Activated naive CD4-positive, alpha-beta T cell treated with anti-CD3 and anti-CD28 coated beads for 36 hours (primary cell): ENCODE results near the gene RHOU. TPM values are rescaled to one million over a fixed set of nuclear protein-coding genes. Genes with fewer than 3 reads are reported as not detected.
A peak's percentile ranks its signal among the peaks of the same experiment; 100 is the strongest.

Experiments
- CTCF ChIA-PET: fragments of 350-600 bp; sonication (Branson Sonifier 250); formaldehyde crosslinking; loops from one replicate; lab custom pipeline; 2021; ENCODE audit warnings: antibody characterized with exemption; lab: Charles Lee
- DNase-seq: peaks from one replicate; pipeline ENCODE4 v3.0.0-alpha.2; 2020
- H3K27ac Mint-ChIP-seq: one replicate; pipeline ENCODE4 v1.8.0; 2021; ENCODE audit warnings: mild to moderate bottlenecking, mixed read lengths
- H3K27me3 Mint-ChIP-seq: one replicate; pipeline ENCODE4 v1.8.0; 2021; ENCODE audit warnings: low read depth, mixed read lengths
- H3K36me3 Mint-ChIP-seq: one replicate; pipeline ENCODE4 v1.8.0; 2021; ENCODE audit warnings: low read depth, mixed read lengths
- H3K4me1 Mint-ChIP-seq: one replicate; pipeline ENCODE4 v1.8.0; 2021; ENCODE audit warnings: low read depth, mixed read lengths
- H3K4me3 Mint-ChIP-seq: one replicate; pipeline ENCODE4 v1.8.0; 2021; ENCODE audit warnings: mild to moderate bottlenecking, moderate library complexity, mixed read lengths
- H3K9me3 Mint-ChIP-seq: one replicate; pipeline ENCODE4 v1.8.0; 2021; ENCODE audit warnings: mixed read lengths
- intact Hi-C: fragments of 100-400 bp; cut with micrococcal nuclease; formaldehyde crosslinking; loops from one replicate; pipeline ENCODE4 v1.15.1; 2023
- total RNA-seq, 2 experiments: library from RNA; stranded (reverse); gene quantifications; one replicate each; pipeline ENCODE4 v1.2.3, GENCODE V29; 2021

Gene RHOU
- total RNA-seq, 2 experiments from 2014 or later, result 0.17 to 0.35 TPM

DNA sequence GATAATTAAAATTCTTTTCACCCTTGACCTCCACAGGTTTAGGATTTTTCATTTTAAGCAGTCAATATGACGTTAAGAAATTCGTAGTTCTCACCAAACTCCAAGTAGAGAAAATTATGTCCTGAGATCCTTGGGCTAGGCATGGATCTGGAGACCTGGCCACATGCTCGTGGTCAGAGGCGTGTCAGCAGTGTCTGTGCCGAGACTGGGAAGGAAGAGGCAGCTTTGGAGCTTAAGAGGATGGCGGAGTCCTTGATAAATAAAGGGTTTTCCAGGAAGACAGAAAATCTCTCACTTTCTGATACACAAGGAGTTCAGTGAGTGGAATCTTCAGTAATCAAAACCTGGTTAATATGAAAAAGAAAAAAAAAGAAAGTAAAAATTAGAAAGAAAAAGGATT lies 17.0 kb downstream of the RHOU start:
- H3K27ac Mint-ChIP-seq, result no peak overlapping the region
- peaks cover 25% of the 10 kb centered on the region for H3K27me3 Mint-ChIP-seq
- intact Hi-C loops, result loop anchor here (5.0 kb wide), 1 partner anchor 40 kb away; no protein-coding TSS in a partner anchor
- peaks cover 11% of the 10 kb centered on the region for H3K4me1 Mint-ChIP-seq
- CTCF ChIA-PET, result interaction anchor here (1.1 to 1.7 kb wide), 4 partner anchors 13 to 476 kb away, joined by 3 to 4 read pairs (median 3); partner anchors contain the start of gene RHOU
- H3K9me3 Mint-ChIP-seq, result no peaks in the 10 kb centered on the region
- peaks cover 1% of the 10 kb centered on the region for H3K36me3 Mint-ChIP-seq
- H3K4me3 Mint-ChIP-seq, result no peak overlapping the region
- DNase-seq, result no peak

DNA sequence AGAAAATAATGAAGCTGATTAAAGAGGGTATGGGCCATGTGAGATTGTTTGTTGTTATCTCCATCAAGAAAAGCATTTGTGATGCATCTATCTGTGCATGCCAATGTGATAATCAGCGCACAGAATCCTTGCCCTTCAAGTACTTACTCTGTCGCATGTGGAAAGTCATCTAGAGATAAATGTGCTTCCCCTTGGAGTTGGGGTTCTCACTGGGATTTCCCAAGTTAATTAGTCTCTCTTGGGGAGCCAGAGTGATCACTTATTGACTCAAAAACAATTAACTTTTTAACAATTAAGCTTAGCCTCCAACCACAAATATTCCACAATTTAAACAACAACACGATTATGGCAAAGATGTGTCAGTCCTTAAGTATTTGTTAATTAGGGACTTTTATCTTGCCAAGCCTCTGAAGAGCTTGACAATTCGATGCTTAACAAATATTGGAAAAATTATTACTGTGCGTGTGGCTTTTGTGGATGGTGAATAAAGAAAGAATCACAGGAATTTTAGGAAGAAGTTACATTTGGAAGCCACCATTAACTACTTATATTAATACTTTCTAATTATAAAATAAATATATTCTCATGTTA lies 17.5 kb downstream of the RHOU start:
- CTCF ChIA-PET, result interaction anchor here (0.6 to 1.7 kb wide), 4 partner anchors 14 to 475 kb away, joined by 3 to 4 read pairs (median 3); partner anchors contain the start of gene RHOU
- peaks cover 11% of the 10 kb centered on the region for H3K4me1 Mint-ChIP-seq
- H3K4me3 Mint-ChIP-seq, result no peak overlapping the region
- no peaks in the 10 kb centered on the region for H3K36me3 Mint-ChIP-seq
- intact Hi-C loops, result loop anchor here (5.0 kb wide), 1 partner anchor 40 kb away; no protein-coding TSS in a partner anchor
- H3K27me3 Mint-ChIP-seq, result peaks cover 25% of the 10 kb centered on the region
- H3K27ac Mint-ChIP-seq, result no peak overlapping the region
- DNase-seq, result no peak
- H3K9me3 Mint-ChIP-seq, result no peaks in the 10 kb centered on the region

DNA sequence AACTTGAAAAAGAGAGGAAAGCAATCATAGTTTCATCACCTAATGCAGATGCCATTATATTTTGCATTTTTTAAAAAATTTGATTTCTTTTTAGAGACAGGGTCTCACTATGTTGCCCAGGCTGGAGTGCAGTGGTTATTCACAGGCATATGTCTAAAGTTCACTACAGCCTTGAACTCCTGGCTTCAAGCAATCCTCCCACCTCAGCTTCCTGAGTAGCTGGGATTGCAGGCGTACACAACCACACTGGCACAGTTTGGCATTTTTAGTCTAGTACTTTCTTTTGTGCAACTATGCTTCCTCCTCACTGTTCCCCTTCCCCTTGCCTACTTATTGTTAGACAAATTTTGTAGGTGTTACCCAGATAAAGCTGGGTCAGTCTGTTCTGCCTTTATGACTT lies 18.0 kb downstream of the RHOU start:
- Mint-ChIP-seq H3K4me3 (no peak overlapping the region), H3K27me3 (peaks cover 25% of the 10 kb centered on the region), H3K36me3 (no peaks in the 10 kb centered on the region), H3K27ac (no peak overlapping the region), H3K4me1 (peaks cover 11% of the 10 kb centered on the region), H3K9me3 (no peaks in the 10 kb centered on the region)
- intact Hi-C loops, result loop anchor here (5.0 kb wide), 1 partner anchor 39 kb away; no protein-coding TSS in a partner anchor
- no peak for DNase-seq
- CTCF ChIA-PET, result interaction anchor here (0.6 to 1.7 kb wide), 4 partner anchors 15 to 475 kb away, joined by 3 to 4 read pairs (median 3); partner anchors contain the start of gene RHOU

DNA sequence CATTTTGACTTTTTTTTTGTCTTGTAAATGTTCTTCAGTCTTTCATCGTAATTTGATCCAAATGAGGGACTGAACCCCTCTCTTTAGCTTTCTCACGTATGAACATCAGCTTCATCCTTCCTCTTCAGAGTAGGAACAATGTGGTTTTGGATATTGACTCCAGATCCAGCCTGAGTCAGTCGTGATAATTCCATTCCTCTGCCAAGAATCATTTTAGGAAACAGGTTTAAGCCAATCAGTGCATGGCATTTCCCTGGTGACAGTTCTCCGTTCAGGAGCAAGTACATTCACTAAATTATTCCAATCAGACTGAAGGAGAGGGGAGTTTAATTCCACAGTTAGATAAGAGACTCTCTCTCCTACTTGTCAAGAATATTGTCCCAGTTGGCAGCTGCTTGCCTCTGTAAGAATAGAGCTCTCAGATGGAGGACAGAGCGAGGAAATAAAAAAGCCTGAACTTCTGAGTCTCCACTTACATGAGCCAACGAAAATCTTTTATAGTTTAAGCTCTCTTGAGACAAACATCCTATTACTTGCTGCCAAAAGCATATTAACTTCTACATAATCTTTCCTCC lies 18.6 kb downstream of the RHOU start:
- no peak overlapping the region for H3K4me3 Mint-ChIP-seq
- intact Hi-C loops, result loop anchor here (5.0 kb wide), 1 partner anchor 38 kb away; no protein-coding TSS in a partner anchor

DNA sequence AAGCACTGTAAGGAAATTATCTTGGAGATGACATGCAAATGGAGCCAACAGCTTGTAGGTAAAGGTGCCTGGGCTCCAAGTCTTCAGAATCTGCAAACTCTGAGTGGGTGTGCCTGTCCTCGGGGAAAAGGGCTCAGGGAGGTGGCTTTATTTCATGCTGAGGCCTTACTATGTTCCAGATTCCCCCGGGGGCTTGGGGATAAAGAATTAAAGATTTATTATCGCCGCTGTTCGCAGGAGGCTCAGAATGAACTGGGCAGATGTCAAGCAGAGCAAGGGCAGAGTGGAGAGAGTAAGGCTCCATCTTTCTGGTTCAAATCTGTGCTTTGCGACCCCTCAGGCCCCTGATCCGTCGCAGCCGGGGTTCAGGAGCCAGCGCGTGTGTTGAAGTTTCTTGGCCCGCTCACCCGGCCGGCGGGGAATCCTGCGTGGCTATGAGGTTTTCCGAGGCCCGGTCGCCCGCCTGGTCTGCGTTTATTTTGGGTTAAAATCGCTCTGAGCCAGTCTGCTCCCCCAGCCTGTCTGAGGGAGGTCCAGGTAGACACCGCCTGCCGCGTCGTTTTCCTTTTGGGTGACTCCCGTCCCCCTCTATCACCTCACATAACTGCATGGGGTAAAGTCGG lies 19.5 kb downstream of the RHOU start:
- peaks cover 5% of the 10 kb centered on the region for H3K4me1 Mint-ChIP-seq
- H3K9me3 Mint-ChIP-seq, result no peaks in the 10 kb centered on the region
- intact Hi-C loops, result loop anchor here (5.0 kb wide), 1 partner anchor 38 kb away; no protein-coding TSS in a partner anchor
- H3K27ac Mint-ChIP-seq, result no peak overlapping the region
- no peak for DNase-seq
- no peak overlapping the region for H3K4me3 Mint-ChIP-seq
- H3K36me3 Mint-ChIP-seq, result no peaks in the 10 kb centered on the region
- CTCF ChIA-PET, result no interaction called here
- peaks cover 25% of the 10 kb centered on the region for H3K27me3 Mint-ChIP-seq

More for the DNA sequence above, 18.6 kb downstream of the RHOU start:
- H3K27me3 Mint-ChIP-seq, result peaks cover 25% of the 10 kb centered on the region
- peaks cover 5% of the 10 kb centered on the region for H3K4me1 Mint-ChIP-seq
- no peaks in the 10 kb centered on the region for H3K36me3 Mint-ChIP-seq
- no peak for DNase-seq
- no peaks in the 10 kb centered on the region for H3K9me3 Mint-ChIP-seq
- H3K27ac Mint-ChIP-seq, result no peak overlapping the region
- CTCF ChIA-PET, result interaction anchor here (0.6 kb wide), 1 partner anchor 100 kb away, joined by 3 read pairs; no protein-coding TSS in a partner anchor

DNA sequence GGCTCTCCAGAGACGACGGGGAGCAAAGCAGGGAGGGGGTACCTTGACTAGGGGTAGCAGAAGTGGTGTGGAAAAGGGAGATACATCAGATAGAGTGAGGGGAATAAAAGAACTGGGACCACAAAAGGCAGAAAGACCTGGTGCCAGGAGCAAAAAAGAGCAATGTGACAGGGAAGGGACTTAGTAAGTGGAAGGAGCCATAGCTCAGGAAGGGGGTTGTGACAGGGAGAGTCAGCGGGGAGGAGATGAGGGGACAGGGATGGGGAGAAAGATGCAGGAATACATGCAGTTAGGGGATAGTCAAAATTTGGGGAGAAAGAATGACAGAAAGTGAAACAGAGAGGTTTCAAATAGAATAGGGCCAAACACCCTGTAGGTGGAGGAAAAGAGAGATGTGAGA lies 20.5 kb downstream of the RHOU start:
- no peaks in the 10 kb centered on the region for H3K36me3 Mint-ChIP-seq
- intact Hi-C loops, result no loop called here
- no peak for DNase-seq
- no peaks in the 10 kb centered on the region for H3K9me3 Mint-ChIP-seq
- peaks cover 5% of the 10 kb centered on the region for H3K4me1 Mint-ChIP-seq
- H3K27ac Mint-ChIP-seq, result no peak overlapping the region
- no peak overlapping the region for H3K4me3 Mint-ChIP-seq
- CTCF ChIA-PET, result no interaction called here
- peaks cover 24% of the 10 kb centered on the region for H3K27me3 Mint-ChIP-seq

DNA sequence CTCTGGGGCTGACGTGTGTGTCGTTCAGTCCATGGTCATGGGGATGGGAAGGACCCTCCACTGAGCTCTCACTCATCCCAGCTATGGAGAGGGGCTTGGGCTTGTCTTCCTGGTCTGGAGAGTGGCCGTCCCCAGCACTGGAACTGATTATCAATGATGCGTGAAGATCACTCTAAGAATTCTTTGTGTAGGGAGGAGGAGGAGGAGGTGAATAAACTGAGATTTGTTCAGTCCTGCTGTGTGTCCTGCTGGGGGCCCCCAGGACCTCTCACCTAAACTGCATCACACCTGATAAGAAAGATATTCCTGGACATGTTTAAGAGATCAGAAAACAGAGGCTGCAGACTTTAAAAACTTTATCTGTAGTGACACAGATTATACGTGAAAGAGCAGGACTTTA lies 21.2 kb downstream of the RHOU start:
- Mint-ChIP-seq H3K27ac (no peak overlapping the region), H3K9me3 (no peaks in the 10 kb centered on the region), H3K27me3 (peaks cover 23% of the 10 kb centered on the region), H3K36me3 (no peaks in the 10 kb centered on the region), H3K4me3 (no peak overlapping the region), H3K4me1 (peaks cover 5% of the 10 kb centered on the region)
- DNase-seq, result no peak
- intact Hi-C loops, result no loop called here
- CTCF ChIA-PET, result no interaction called here

DNA sequence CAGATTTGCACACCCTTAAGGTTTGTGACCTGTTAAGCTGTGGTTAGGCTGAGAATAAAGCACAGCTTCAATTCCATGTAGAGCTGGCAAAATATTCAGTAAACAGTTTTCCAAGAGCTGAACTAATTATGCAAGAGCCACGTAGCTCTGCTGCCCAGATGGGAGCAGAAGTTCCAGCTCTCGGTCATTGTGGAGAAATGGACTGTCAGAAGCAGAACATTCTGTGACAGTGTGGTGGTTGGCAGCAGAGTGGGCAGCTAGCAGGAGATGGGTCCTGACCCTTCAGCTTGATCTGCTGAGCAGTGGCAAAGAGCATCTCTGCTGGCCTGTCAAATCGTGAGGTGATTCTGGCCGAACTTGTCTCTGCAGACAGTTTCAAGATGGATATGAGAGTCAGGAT lies 23.2 kb downstream of the RHOU start:
- H3K9me3 Mint-ChIP-seq, result no peaks in the 10 kb centered on the region
- no peaks in the 10 kb centered on the region for H3K4me1 Mint-ChIP-seq
- H3K36me3 Mint-ChIP-seq, result no peaks in the 10 kb centered on the region
- CTCF ChIA-PET, result interaction anchor here (0.6 kb wide), 1 partner anchor 596 kb away, joined by 3 read pairs; no protein-coding TSS in a partner anchor
- no peak for DNase-seq
- peaks cover 16% of the 10 kb centered on the region for H3K27me3 Mint-ChIP-seq
- H3K4me3 Mint-ChIP-seq, result no peak overlapping the region
- intact Hi-C loops, result no loop called here
- H3K27ac Mint-ChIP-seq, result no peak overlapping the region

DNA sequence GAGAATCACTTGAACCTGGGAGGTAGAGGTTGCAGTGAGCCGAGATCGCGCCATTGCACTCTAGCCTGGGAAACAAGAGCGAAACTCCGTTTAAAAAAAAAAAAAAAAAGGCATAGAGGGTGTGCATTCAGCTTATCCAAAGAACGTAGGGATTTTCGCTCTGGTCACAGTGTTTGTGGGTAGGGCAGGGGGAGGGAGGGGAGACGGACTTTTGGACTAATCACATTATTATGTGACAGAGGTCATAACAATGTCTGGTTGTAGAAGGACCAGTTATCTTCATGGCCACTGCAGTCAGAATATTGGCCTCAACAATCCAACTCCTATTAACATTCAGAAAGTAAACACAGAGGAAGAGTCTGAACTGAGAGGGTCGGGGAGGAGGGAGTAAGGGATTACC lies 25.7 kb downstream of the RHOU start:
- peaks cover 5% of the 10 kb centered on the region for H3K4me1 Mint-ChIP-seq
- H3K36me3 Mint-ChIP-seq, result no peaks in the 10 kb centered on the region
- CTCF ChIA-PET, result interaction anchor here (0.6 kb wide), 1 partner anchor 259 kb away, joined by 3 read pairs; no protein-coding TSS in a partner anchor
- intact Hi-C loops, result no loop called here
- H3K27ac Mint-ChIP-seq, result no peak overlapping the region
- peaks cover under 1% of the 10 kb centered on the region for H3K27me3 Mint-ChIP-seq
- no peak for DNase-seq
- no peak overlapping the region for H3K4me3 Mint-ChIP-seq
- no peaks in the 10 kb centered on the region for H3K9me3 Mint-ChIP-seq

DNA sequence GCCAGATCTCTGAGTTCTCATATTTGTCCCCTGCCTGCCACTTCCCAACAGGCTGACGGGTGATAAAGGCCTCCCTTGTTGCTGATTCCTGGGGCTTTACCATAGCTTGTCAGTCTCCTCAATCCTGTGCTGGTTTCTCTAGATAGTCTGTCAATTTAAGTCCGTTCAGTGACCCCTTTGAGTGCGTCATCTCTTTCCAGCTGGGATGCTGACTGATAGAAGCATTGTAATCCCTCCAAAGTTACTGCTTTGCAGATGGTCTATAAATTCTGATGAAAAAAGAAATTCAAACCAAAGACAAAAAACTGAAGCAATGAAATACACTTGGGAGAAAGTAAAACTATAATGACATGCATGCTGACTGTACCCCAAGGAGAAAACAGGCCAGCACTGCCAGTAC lies 28.3 kb downstream of the RHOU start:
- CTCF ChIA-PET, result interaction anchor here (0.6 kb wide), 1 partner anchor 14 kb away, joined by 6 read pairs; no protein-coding TSS in a partner anchor
- Mint-ChIP-seq H3K4me1 (peaks cover 12% of the 10 kb centered on the region), H3K9me3 (no peaks in the 10 kb centered on the region), H3K4me3 (no peak overlapping the region), H3K27me3 (no peaks in the 10 kb centered on the region), H3K36me3 (no peaks in the 10 kb centered on the region), H3K27ac (no peak overlapping the region)
- no peak for DNase-seq
- intact Hi-C loops, result no loop called here

DNA sequence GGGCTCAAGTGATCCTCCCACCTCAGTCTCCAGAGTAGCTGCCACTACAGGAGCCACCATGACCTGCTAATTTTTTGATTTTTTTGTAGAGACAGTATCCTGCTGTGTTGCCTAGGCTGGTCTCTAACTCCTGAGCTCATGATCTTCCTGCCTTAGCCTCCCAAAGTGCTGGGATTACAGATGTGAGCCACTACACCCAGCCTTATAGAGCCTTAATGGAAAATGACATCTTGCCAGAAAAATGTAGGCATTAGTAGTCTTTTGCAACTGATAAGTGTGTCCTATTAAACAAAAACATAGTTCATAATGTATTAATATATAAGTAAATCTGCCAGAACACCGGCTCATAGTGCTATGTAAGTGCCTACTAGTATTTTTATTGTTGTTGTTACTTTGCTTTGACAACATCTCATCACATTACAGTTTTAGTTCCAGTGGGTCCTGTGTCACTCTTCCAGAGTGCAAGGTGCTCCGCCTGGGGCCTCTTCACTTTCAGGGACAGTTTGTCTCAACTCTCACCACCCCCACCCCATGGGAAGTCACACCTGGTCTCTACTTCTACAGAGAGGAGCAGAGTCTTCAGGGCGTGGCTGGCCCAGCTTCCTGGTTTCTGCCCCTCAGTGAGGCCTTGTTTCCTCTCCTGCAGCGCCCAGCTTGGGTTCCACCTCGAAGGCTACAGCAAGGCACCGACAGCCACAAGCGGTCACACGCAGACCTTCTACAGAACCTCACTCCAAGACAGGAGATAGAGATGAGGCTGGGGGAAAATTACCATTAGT lies 30.1 kb downstream of the RHOU start:
- DNase-seq, result peak; percentile 47
- Mint-ChIP-seq H3K36me3 (no peaks in the 10 kb centered on the region), H3K27ac (no peak overlapping the region), H3K4me3 (no peak overlapping the region), H3K9me3 (no peaks in the 10 kb centered on the region), H3K27me3 (no peaks in the 10 kb centered on the region), H3K4me1 (peaks cover 12% of the 10 kb centered on the region)
- intact Hi-C loops, result no loop called here
- CTCF ChIA-PET, result interaction anchor here (0.8 to 1.3 kb wide), 3 partner anchors 14 to 30 kb away, joined by 3 to 4 read pairs (median 4); partner anchors contain the start of gene RHOU

DNA sequence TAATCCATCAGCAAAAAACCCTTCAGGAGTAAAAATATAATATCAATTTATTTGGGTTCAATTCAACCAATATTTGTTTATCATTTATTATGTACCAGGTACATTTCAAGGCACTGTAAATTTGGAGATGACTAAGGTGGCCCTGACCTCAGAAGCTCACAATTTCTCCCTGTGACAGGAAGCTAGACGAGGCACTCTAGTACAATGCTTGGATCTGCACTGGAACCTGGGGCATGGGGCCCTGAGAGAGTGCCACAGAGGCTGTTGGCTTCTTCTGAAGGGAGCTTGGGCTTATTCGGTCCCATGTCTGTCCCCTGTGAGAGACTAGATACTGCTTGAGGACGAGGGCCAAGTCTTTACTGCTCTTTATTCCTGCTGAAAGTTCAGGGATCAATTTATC lies 31.5 kb downstream of the RHOU start:
- DNase-seq, result no peak
- peaks cover 12% of the 10 kb centered on the region for H3K4me1 Mint-ChIP-seq
- no peak overlapping the region for H3K27ac Mint-ChIP-seq
- intact Hi-C loops, result no loop called here
- CTCF ChIA-PET, result no interaction called here
- no peaks in the 10 kb centered on the region for H3K36me3 Mint-ChIP-seq
- H3K4me3 Mint-ChIP-seq, result no peak overlapping the region
- no peaks in the 10 kb centered on the region for H3K9me3 Mint-ChIP-seq
- no peaks in the 10 kb centered on the region for H3K27me3 Mint-ChIP-seq
